GM23248 (cell line): ENCODE data around the gene SMIM36. TPM values are rescaled to one million over a fixed set of nuclear protein-coding genes. Genes with fewer than 3 reads are reported as not detected.

Experiments used
- DNase-seq: peaks from one replicate; pipeline ENCODE4 v3.0.0-alpha.2; 2015
- H2AFZ ChIP-seq: fragments of 200-600 bp; sonication (generic); 2 replicates; pipeline ENCODE4 v1.6.1; 2016; ENCODE audit warnings: antibody characterized with exemption
- H3F3A ChIP-seq: fragments of 200-600 bp; sonication (generic); 2 replicates; pipeline ENCODE4 v1.6.1; 2016; ENCODE audit warnings: mild to moderate bottlenecking, antibody characterized with exemption, mixed run types; ENCODE audit not compliant: insufficient read depth
- H3K27ac ChIP-seq: fragments of 200-600 bp; sonication (generic); 2 replicates; pipeline ENCODE4 v1.5.1; 2016; ENCODE audit warnings: mild to moderate bottlenecking
- H3K27me3 ChIP-seq: fragments of 200-600 bp; sonication (generic); replicated peaks from 2 replicates; pipeline ENCODE4 v1.6.1; 2016; ENCODE audit warnings: mild to moderate bottlenecking; ENCODE audit not compliant: insufficient read depth
- H3K36me3 ChIP-seq: fragments of 200-600 bp; sonication (generic); 2 replicates; pipeline ENCODE4 v1.6.1; 2016; ENCODE audit warnings: low read depth, mild to moderate bottlenecking
- H3K4me1 ChIP-seq: fragments of 200-600 bp; sonication (generic); 2 replicates; pipeline ENCODE4 v1.6.1; 2016; ENCODE audit warnings: mild to moderate bottlenecking; ENCODE audit not compliant: insufficient read depth
- H3K4me2 ChIP-seq: fragments of 200-600 bp; sonication (generic); one replicate; pipeline ENCODE4 v1.6.1; 2016; ENCODE audit warnings: mild to moderate bottlenecking; ENCODE audit not compliant: unreplicated experiment
- H3K4me3 ChIP-seq: fragments of 200-600 bp; sonication (generic); 2 replicates; pipeline ENCODE4 v1.5.1; 2016; ENCODE audit warnings: mild to moderate bottlenecking
- H3K79me2 ChIP-seq: fragments of 200-600 bp; sonication (generic); 2 replicates; pipeline ENCODE4 v1.6.1; 2016; ENCODE audit warnings: mild to moderate bottlenecking; ENCODE audit not compliant: insufficient read depth
- H3K9ac ChIP-seq: fragments of 200-600 bp; sonication (generic); 2 replicates; pipeline ENCODE4 v1.6.1; 2016; ENCODE audit warnings: mild to moderate bottlenecking
- H3K9me2 ChIP-seq: fragments of 200-600 bp; sonication (generic); 2 replicates; pipeline ENCODE4 v1.6.1; 2016; ENCODE audit warnings: mixed run types, mild to moderate bottlenecking, moderate library complexity; ENCODE audit not compliant: insufficient read depth
- H3K9me3 ChIP-seq: fragments of 200-600 bp; sonication (generic); one replicate; pipeline ENCODE4 v1.6.1; 2017; ENCODE audit warnings: low read depth
- H4K20me1 ChIP-seq: fragments of 200-600 bp; sonication (generic); 2 replicates; pipeline ENCODE4 v1.6.0; 2016; ENCODE audit not compliant: insufficient read depth
- EZH2 ChIP-seq: fragments of 200-600 bp; sonication (generic); IDR thresholded peaks from 2 replicates; pipeline ENCODE4 v1.6.1; 2018; ENCODE audit warnings: antibody characterized with exemption, mild to moderate bottlenecking; ENCODE audit not compliant: insufficient read depth, poor library complexity, severe bottlenecking
- EZH2phosphoT487 ChIP-seq: fragments of 200-600 bp; sonication (generic); IDR thresholded peaks from 2 replicates; pipeline ENCODE4 v1.6.1; 2018; ENCODE audit warnings: antibody characterized with exemption, moderate library complexity, mild to moderate bottlenecking, low read depth; ENCODE audit not compliant: insufficient read depth
- WGBS, 2 experiments: methylation state at CpG; one replicate each; pipeline ENCODE4 v1.1.6; 2015 to 2017; ENCODE audit warnings: low lambda C conversion rate in 2 of 2, low coverage in 1 of 2; ENCODE audit errors: missing lambda C conversion rate in 2 of 2; 5-methylcytosine and 5-hydroxymethylcytosine counted together
- in situ Hi-C: fragments of 300-500 bp; cut with MboI; formaldehyde crosslinking; loops from 2 replicates; pipeline ENCODE4 v1.15.0; 2020
- polyA plus RNA-seq: library from polyadenylated mRNA; unstranded; fragments of >200 nt; fragmentation: Nextera tagmentation; extraction: Ambion mirVana; gene quantifications from 2 replicates; pipeline ENCODE4 v1.2.1, GENCODE V29; 2016
- total RNA-seq: library from RNA; depleted of rRNA; stranded (reverse); fragments of >200 nt; shearing (Covaris generic); gene quantifications from 2 replicates; pipeline ENCODE4 v1.2.3, GENCODE V29; 2014

Gene SMIM36
- total and polyA plus RNA-seq, 2 experiments from 2014 or later, result not detected

GRCh38 chr17:55490376-55490775, 20.9 kb downstream of the SMIM36 start:
- H3K4me1 ChIP-seq, result no peaks in the 10 kb centered on the region
- H4K20me1 ChIP-seq, result no peaks in the 10 kb centered on the region
- no peaks in the 10 kb centered on the region for H3F3A ChIP-seq
- no peaks in the 10 kb centered on the region for H3K36me3 ChIP-seq
- H3K9me3 ChIP-seq, result no peaks in the 10 kb centered on the region
- no peak for DNase-seq
- no peaks in the 10 kb centered on the region for H3K9me2 ChIP-seq
- H3K4me2 ChIP-seq, result no peak overlapping the region
- H3K4me3 ChIP-seq, result no peak overlapping the region
- H3K27me3 ChIP-seq, result no peaks in the 10 kb centered on the region
- no peak overlapping the region for H3K27ac ChIP-seq
- no peak overlapping the region for H2AFZ ChIP-seq
- 68 to 70% methylated on average over 4 of the region's 4 CpGs for WGBS, 2 experiments
- H3K79me2 ChIP-seq, result no peaks in the 10 kb centered on the region
- in situ Hi-C loops, result no loop called here
- TF ChIP-seq EZH2, result no peak
- no peak for TF ChIP-seq EZH2phosphoT487
- no peak overlapping the region for H3K9ac ChIP-seq

GRCh38 chr17:55487695-55488432, 23.4 kb downstream of the SMIM36 start:
- no peaks in the 10 kb centered on the region for H3K9me3 ChIP-seq
- H3K4me1 ChIP-seq, result no peaks in the 10 kb centered on the region
- 55 to 61% methylated on average over 7 of the region's 7 CpGs for WGBS, 2 experiments
- no peaks in the 10 kb centered on the region for H3K27me3 ChIP-seq
- DNase-seq, result peak; percentile 5
- H3K79me2 ChIP-seq, result no peaks in the 10 kb centered on the region
- H3K9ac ChIP-seq, result no peak overlapping the region
- TF ChIP-seq EZH2phosphoT487, result no peak
- TF ChIP-seq EZH2, result no peak
- no peak overlapping the region for H3K4me3 ChIP-seq
- no peaks in the 10 kb centered on the region for H4K20me1 ChIP-seq
- no peaks in the 10 kb centered on the region for H3F3A ChIP-seq
- H3K9me2 ChIP-seq, result no peaks in the 10 kb centered on the region
- H3K27ac ChIP-seq, result no peak overlapping the region
- H2AFZ ChIP-seq, result no peak overlapping the region
- no peaks in the 10 kb centered on the region for H3K36me3 ChIP-seq
- in situ Hi-C loops, result no loop called here
- H3K4me2 ChIP-seq, result no peak overlapping the region

GRCh38 chr17:55484575-55484974, 26.7 kb downstream of the SMIM36 start:
- Histone ChIP-seq H3K9me3 (no peaks in the 10 kb centered on the region), H2AFZ (no peak overlapping the region), H3K4me3 (no peak overlapping the region), H3K4me2 (no peak overlapping the region), H3K4me1 (no peaks in the 10 kb centered on the region), H3K9ac (no peak overlapping the region), H3K27ac (no peak overlapping the region), H3K79me2 (no peaks in the 10 kb centered on the region), H3K27me3 (no peaks in the 10 kb centered on the region; the same call in 1 of the 2 replicates), H4K20me1 (no peaks in the 10 kb centered on the region), H3K9me2 (no peaks in the 10 kb centered on the region), H3F3A (no peaks in the 10 kb centered on the region), H3K36me3 (no peaks in the 10 kb centered on the region)
- TF ChIP-seq EZH2phosphoT487 (no peak), EZH2 (no peak)
- WGBS, 2 experiments, result 86 to 92% methylated on average over 2 of the region's 2 CpGs
- in situ Hi-C loops, result no loop called here
- DNase-seq, result no peak

GRCh38 chr17:55482591-55483389, 28.5 kb downstream of the SMIM36 start:
- in situ Hi-C loops, result no loop called here
- Histone ChIP-seq H3K9ac (no peak overlapping the region), H3K9me2 (no peaks in the 10 kb centered on the region), H3K27me3 (no peaks in the 10 kb centered on the region; the same call in 1 of the 2 replicates), H3K9me3 (no peaks in the 10 kb centered on the region), H4K20me1 (no peaks in the 10 kb centered on the region), H3F3A (no peaks in the 10 kb centered on the region), H3K4me2 (no peak overlapping the region), H3K36me3 (no peaks in the 10 kb centered on the region), H3K79me2 (no peaks in the 10 kb centered on the region), H3K27ac (no peak overlapping the region), H3K4me3 (no peak overlapping the region), H3K4me1 (no peaks in the 10 kb centered on the region), H2AFZ (no peak overlapping the region)
- 63 to 68% methylated on average over 3 of the region's 3 CpGs for WGBS, 2 experiments
- TF ChIP-seq EZH2phosphoT487 (no peak), EZH2 (no peak)
- no peak for DNase-seq
